Neuronal stem cell (in vitro differentiated cells): ENCODE measurements around the gene TIE1. TPM values are rescaled to one million over a fixed set of nuclear protein-coding genes. Genes with fewer than 3 reads are reported as not detected.

Experiments used
- DNase-seq: peaks from one replicate; pipeline ENCODE4 v3.0.0-alpha.2; 2013; ENCODE audit warnings: low spot score
- H2AFZ ChIP-seq: one replicate; pipeline ENCODE4 v1.6.1; 2013; ENCODE audit warnings: mild to moderate bottlenecking, low read length, inconsistent platforms
- H2AK5ac ChIP-seq: 2 replicates; pipeline ENCODE4 v1.6.1; 2013; ENCODE audit warnings: low read depth, mild to moderate bottlenecking, inconsistent platforms, low read length, moderate library complexity, mixed read lengths
- H2BK120ac ChIP-seq: 2 replicates; pipeline ENCODE4 v1.6.1; 2013; ENCODE audit warnings: low read depth, mild to moderate bottlenecking, inconsistent platforms, low read length, moderate library complexity, mixed read lengths
- H2BK12ac ChIP-seq: one replicate; pipeline ENCODE4 v1.6.1; 2013; ENCODE audit warnings: low read length, inconsistent platforms
- H2BK15ac ChIP-seq: 2 replicates; pipeline ENCODE4 v1.6.1; 2013; ENCODE audit warnings: mild to moderate bottlenecking, low read length, inconsistent platforms, mixed read lengths
- H2BK5ac ChIP-seq: one replicate; pipeline ENCODE4 v1.6.1; 2013; ENCODE audit warnings: inconsistent platforms, mild to moderate bottlenecking, low read length, moderate library complexity
- H3K14ac ChIP-seq: one replicate; pipeline ENCODE4 v1.6.1; 2013; ENCODE audit warnings: low read length, inconsistent platforms
- H3K18ac ChIP-seq: 2 replicates; pipeline ENCODE4 v1.6.1; 2013; ENCODE audit warnings: low read length, inconsistent platforms
- H3K23ac ChIP-seq: 2 replicates; pipeline ENCODE4 v1.6.1; 2013; ENCODE audit warnings: low read depth, mild to moderate bottlenecking, mixed read lengths, low read length, inconsistent platforms; ENCODE audit not compliant: poor library complexity
- H3K27ac ChIP-seq: replicated peaks from 3 replicates; pipeline ENCODE4 v1.5.1; 2013; ENCODE audit warnings: low read length, inconsistent platforms
- H3K27me3 ChIP-seq, 3 experiments: 2 replicates each; pipeline ENCODE4 v1.6.1; 2013; ENCODE audit warnings: low read length in 3 of 3, mild to moderate bottlenecking in 2 of 3, inconsistent platforms in 1 of 3, low read depth in 1 of 3, mixed read lengths in 1 of 3, moderate library complexity in 1 of 3; ENCODE audit not compliant: control insufficient read depth in 3 of 3, insufficient read depth in 3 of 3
- H3K36me3 ChIP-seq, 2 donors: replicated peaks in 1 of 2; 2 replicates each; pipeline ENCODE4 v1.6.1; 2013; ENCODE audit warnings: low read length in 2 of 2; ENCODE audit not compliant: control insufficient read depth in 2 of 2, insufficient read depth in 2 of 2
- H3K4ac ChIP-seq: 2 replicates; pipeline ENCODE4 v1.6.1; 2013; ENCODE audit warnings: inconsistent platforms, mild to moderate bottlenecking, low read length, moderate library complexity
- H3K4me1 ChIP-seq, 2 donors: 1 replicate in 1 of 2; 2 replicates in 1 of 2; pipeline ENCODE4 v1.6.1; 2013; ENCODE audit warnings: low read length in 2 of 2, low read depth in 1 of 2; ENCODE audit not compliant: control insufficient read depth in 2 of 2, insufficient read depth in 1 of 2
- H3K4me2 ChIP-seq: one replicate; pipeline ENCODE4 v1.6.1; 2013; ENCODE audit warnings: mild to moderate bottlenecking, low read length, inconsistent platforms; ENCODE audit not compliant: insufficient read depth, poor library complexity, severe bottlenecking
- H3K4me3 ChIP-seq, 2 donors: 2 replicates each; pipeline ENCODE4 v1.5.1; 2013; ENCODE audit warnings: low read length in 2 of 2, mild to moderate bottlenecking in 2 of 2, inconsistent platforms in 1 of 2, moderate library complexity in 1 of 2
- H3K79me1 ChIP-seq: one replicate; pipeline ENCODE4 v1.6.1; 2013; ENCODE audit warnings: low read depth, mild to moderate bottlenecking, inconsistent platforms, low read length, moderate library complexity
- H3K9ac ChIP-seq: one replicate; pipeline ENCODE4 v1.6.1; 2013; ENCODE audit warnings: mild to moderate bottlenecking, low read depth, low read length, inconsistent platforms; ENCODE audit not compliant: poor library complexity
- H3K9me3 ChIP-seq, 2 donors: replicated peaks in 1 of 2; 2 replicates each; pipeline versions ENCODE3 to v1.6.1; 2013; ENCODE audit warnings: low read length in 2 of 2, mild to moderate bottlenecking in 2 of 2, inconsistent platforms in 1 of 2, low read depth in 1 of 2, mixed read lengths in 1 of 2, moderate library complexity in 1 of 2; ENCODE audit not compliant: control insufficient read depth in 2 of 2, insufficient read depth in 1 of 2
- H4K8ac ChIP-seq: one replicate; pipeline ENCODE4 v1.6.1; 2013; ENCODE audit warnings: low read depth, mild to moderate bottlenecking, inconsistent platforms, low read length, moderate library complexity
- H4K91ac ChIP-seq: one replicate; pipeline ENCODE4 v1.6.1; 2013; ENCODE audit warnings: low read length, low read depth, mild to moderate bottlenecking, inconsistent platforms; ENCODE audit not compliant: poor library complexity
- WGBS, 2 donors: extraction: QIAGEN DNeasy Blood & Tissue Kit; methylation state at CpG; one replicate each; pipeline ENCODE4 v1.1.7; 2013; ENCODE audit warnings: missing lambda C conversion rate in 2 of 2, mixed read lengths in 1 of 2; ENCODE audit not compliant: insufficient read length in 2 of 2, insufficient replicate concordance in 1 of 2; ENCODE audit errors: extremely low coverage in 2 of 2; 5-methylcytosine and 5-hydroxymethylcytosine counted together
- polyA plus RNA-seq, 2 experiments: library from polyadenylated mRNA; stranded (reverse); fragments of 200-250 nt; gene quantifications; one replicate each; pipeline ENCODE4 v1.2.3, GENCODE V29; 2013

The TIE1 gene
- 0.10 TPM for polyA plus RNA-seq (2013, experiment 1 of 2)
- polyA plus RNA-seq (2013, experiment 2 of 2): 0.14 TPM

DNA sequence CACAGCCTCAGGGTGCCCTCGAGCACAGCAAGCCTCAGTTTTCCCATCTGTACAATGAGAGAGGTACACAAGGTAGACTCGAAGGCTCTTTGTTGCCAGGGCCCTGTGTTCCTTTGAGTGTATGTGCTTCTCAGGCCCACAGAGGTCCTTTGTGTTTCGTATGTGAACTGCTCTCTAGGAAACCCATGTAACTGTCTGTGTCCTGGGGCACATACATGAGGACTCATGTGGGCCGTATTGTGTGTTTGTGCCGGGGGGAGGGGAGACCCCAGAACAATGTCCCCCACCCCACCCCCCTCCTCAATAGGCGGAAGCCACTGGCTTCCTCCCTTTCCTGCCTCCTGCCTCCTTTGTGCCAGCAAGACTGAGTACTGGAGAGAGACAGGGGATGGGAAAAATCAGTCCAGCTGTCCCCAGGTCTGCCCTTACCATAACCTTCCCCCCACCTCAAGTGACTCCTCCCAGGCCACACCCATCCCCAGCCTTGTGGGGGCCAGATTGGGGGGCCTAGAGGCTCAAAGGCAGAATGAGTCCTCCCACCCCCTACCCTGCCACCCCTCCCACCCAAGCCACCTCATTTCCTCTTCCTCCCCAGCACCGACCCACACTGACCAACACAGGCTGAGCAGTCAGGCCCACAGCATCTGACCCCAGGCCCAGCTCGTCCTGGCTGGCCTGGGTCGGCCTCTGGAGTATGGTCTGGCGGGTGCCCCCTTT, at the start of gene TIE1:
TIE1 (plus strand) TSS at position 605 of the 717 bp plus-strand sequence; CDS start at position 695, 90 bp downstream.
- H3K23ac ChIP-seq: no peak within 1 kb of the TSS
- H3K36me3 ChIP-seq: no peaks in the 10 kb centered on the region
- peaks cover 7 to 16% of the 10 kb centered on the region in 2 donors for H3K4me1 ChIP-seq
- peak within 1 kb of the TSS; percentile 83 for H2AFZ ChIP-seq
- H3K4ac ChIP-seq: no peak within 1 kb of the TSS
- no peak within 1 kb of the TSS for H3K9ac ChIP-seq
- H4K91ac ChIP-seq: no peak within 1 kb of the TSS
- H3K79me1 ChIP-seq: no peaks in the 10 kb centered on the region
- H3K27me3 ChIP-seq: peaks cover 0 to 2% (median 0%) of the 10 kb centered on the region in 3 experiments
- no peak within 1 kb of the TSS for H2BK12ac ChIP-seq
- no peak within 1 kb of the TSS for H2BK120ac ChIP-seq
- no peak within 1 kb of the TSS for H2BK5ac ChIP-seq
- no peak within 1 kb of the TSS for H3K27ac ChIP-seq
- H3K4me2 ChIP-seq: no peak within 1 kb of the TSS
- H3K14ac ChIP-seq: no peak within 1 kb of the TSS
- no peak within 1 kb of the TSS for H3K18ac ChIP-seq
- no peak for DNase-seq
- WGBS, 2 donors: no CpG with 5 or more reads among the region's 10 CpGs
- H3K9me3 ChIP-seq: no peaks in the 10 kb centered on the region
- H2BK15ac ChIP-seq: peak within 1 kb of the TSS; percentile 16
- no peak within 1 kb of the TSS for H4K8ac ChIP-seq
- H3K4me3 ChIP-seq: no peak within 1 kb of the TSS
- H2AK5ac ChIP-seq: peak within 1 kb of the TSS; percentile 65

DNA sequence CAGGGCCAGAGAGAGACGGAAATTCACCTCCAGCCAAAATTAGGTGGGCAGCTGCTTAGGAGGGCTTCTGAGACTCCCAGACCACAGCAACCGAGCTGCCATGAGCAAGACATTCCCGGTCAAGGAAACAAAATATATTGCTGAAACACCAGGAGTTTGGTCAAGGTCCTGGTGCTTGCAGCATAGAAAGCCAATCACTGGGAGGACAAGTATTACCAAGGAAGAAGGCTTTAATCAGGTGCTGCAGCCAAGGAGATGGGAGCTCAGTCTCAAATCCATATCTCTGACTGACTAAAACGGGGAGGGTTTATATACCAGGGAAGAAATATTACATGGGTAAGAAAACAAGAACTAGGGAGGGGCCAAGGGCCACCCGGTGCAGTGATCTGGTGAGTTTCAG, 49.8 kb upstream of the TIE1 start:
- Histone ChIP-seq H4K91ac (no peak overlapping the region), H3K27ac (no peak overlapping the region), H2BK12ac (no peak overlapping the region), H3K9ac (no peak overlapping the region), H4K8ac (no peak overlapping the region), H2BK15ac (no peak overlapping the region), H3K23ac (no peak overlapping the region), H3K4me3 (no peak overlapping the region), H3K4me1 (no peaks in the 10 kb centered on the region), H2BK5ac (no peak overlapping the region), H2AK5ac (no peak overlapping the region), H2AFZ (no peak overlapping the region), H3K79me1 (no peaks in the 10 kb centered on the region), H2BK120ac (no peak overlapping the region), H3K4ac (no peak overlapping the region), H3K4me2 (no peak overlapping the region), H3K14ac (no peak overlapping the region), H3K36me3 (no peaks in the 10 kb centered on the region), H3K9me3 (peaks cover 6 to 12% of the 10 kb centered on the region in 2 donors), H3K18ac (no peak overlapping the region), H3K27me3 (peaks cover 0 to 14% (median 0%) of the 10 kb centered on the region in 3 experiments)
- WGBS, 2 donors: no CpG with 5 or more reads among the region's 5 CpGs
- no peak for DNase-seq

DNA sequence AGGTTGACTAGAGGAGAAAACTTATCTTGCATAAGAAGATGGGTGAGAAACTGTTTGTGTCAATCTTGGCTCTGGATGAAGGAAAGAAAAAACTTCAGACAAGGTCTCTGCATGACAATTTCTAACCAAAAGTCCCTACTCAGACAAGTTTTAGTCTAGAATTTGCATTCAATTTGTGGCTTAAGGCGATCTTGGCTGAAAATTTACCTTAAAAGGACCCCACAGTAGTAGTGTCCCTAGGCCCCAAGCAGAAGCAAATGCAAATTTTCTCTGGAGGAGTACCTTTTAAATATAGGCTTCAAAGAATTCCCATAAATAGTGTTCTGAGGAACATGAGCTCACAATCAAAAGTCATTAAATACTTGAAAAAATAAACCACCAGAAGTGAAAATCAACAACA, 48.6 kb upstream of the TIE1 start:
- Histone ChIP-seq H4K8ac (no peak overlapping the region), H3K23ac (no peak overlapping the region), H3K36me3 (no peaks in the 10 kb centered on the region), H3K27ac (no peak overlapping the region), H2BK12ac (no peak overlapping the region), H3K27me3 (peaks cover 0 to 16% (median 0%) of the 10 kb centered on the region in 3 experiments), H3K4me3 (no peak overlapping the region), H3K9me3 (peaks cover under 1 to 3% of the 10 kb centered on the region in 2 donors), H2AK5ac (no peak overlapping the region), H4K91ac (no peak overlapping the region), H3K9ac (no peak overlapping the region), H3K4ac (no peak overlapping the region), H3K4me1 (no peaks in the 10 kb centered on the region), H3K18ac (no peak overlapping the region), H3K4me2 (no peak overlapping the region), H2BK15ac (no peak overlapping the region), H3K79me1 (no peaks in the 10 kb centered on the region), H2BK120ac (no peak overlapping the region), H3K14ac (no peak overlapping the region), H2AFZ (no peak overlapping the region), H2BK5ac (no peak overlapping the region)
- DNase-seq: no peak
- WGBS, 2 donors: no CpG with 5 or more reads among the region's 1 CpG

DNA sequence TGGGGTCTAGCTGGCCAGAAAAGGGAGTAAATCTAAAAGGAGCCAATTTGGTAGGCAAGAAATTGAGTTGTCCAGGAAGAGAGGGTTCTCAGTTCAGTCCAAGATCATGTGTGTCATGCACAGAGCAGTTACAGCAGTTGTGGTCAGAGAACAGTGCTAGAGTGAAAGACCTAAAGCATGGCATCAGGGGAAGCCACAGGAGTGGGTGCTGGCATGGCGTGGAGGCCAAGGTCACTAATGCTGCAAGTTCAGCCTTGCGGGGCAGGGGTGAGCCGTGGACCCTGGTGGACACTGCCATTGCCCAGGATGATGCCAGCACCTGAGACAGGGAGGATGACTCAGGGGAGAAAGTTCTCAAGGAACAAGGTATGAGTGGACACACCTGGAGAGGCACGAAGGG, 47.6 kb upstream of the TIE1 start:
- H3K4ac ChIP-seq: no peak overlapping the region
- WGBS, 2 donors: no CpG with 5 or more reads among the region's 4 CpGs
- DNase-seq: no peak

More for the DNA sequence above, 47.6 kb upstream of the TIE1 start:
- H3K36me3 ChIP-seq: no peaks in the 10 kb centered on the region
- H2AK5ac ChIP-seq: peak overlapping the region; percentile 9
- H2BK12ac ChIP-seq: no peak overlapping the region
- H3K27me3 ChIP-seq: peaks cover 0 to 16% (median 0%) of the 10 kb centered on the region in 3 experiments
- H3K9me3 ChIP-seq: peaks cover 0 to 2% of the 10 kb centered on the region in 2 donors
- H3K9ac ChIP-seq: no peak overlapping the region
- no peak overlapping the region for H4K91ac ChIP-seq
- H2BK15ac ChIP-seq: no peak overlapping the region
- no peak overlapping the region for H2BK120ac ChIP-seq
- H3K4me2 ChIP-seq: no peak overlapping the region
- H3K4me3 ChIP-seq: peak overlapping the region in 1 of 2 donors; percentile 52
- no peak overlapping the region for H3K23ac ChIP-seq
- no peak overlapping the region for H3K18ac ChIP-seq
- H2BK5ac ChIP-seq: peak overlapping the region; percentile 59
- H2AFZ ChIP-seq: no peak overlapping the region
- no peaks in the 10 kb centered on the region for H3K79me1 ChIP-seq
- no peaks in the 10 kb centered on the region for H3K4me1 ChIP-seq
- no peak overlapping the region for H4K8ac ChIP-seq
- H3K14ac ChIP-seq: no peak overlapping the region
- H3K27ac ChIP-seq: no peak overlapping the region
